ENCODE measurements around the gene ZNF648.
"Not testable (repeated sequence)": the region's sequence is repeated elsewhere in the genome, so short reads cannot be mapped to it uniquely, and the experiment has no call there.

The ZNF648 gene, protein sequence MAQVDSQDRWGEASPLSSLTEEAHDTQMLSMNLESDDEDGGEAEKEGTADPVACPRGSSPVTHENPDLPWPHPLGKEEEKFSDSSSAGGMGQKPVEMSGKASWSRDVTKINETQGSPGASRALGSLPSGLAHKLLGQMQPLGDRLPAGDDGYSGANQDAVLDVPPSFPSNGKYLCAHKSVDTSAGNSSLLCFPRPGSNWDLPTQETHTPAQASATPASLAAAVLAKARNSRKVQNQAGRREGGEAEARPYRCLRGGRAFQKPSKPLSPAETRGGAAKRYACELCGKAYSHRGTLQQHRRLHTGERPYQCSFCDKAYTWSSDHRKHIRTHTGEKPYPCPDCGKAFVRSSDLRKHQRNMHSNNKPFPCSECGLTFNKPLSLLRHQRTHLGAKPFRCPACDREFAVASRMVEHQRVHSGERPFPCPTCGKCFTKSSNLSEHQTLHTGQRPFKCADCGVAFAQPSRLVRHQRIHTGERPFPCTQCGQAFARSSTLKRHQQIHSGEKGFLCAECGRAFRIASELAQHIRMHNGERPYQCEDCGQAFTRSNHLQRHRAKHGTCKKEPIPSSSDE

GRCh38 chr1:182061594-182061993 is at the start of gene ZNF648:
Gene ZNF648, minus strand, starts transcription at chr1:182061712. Its CDS starts 3,702 bp downstream, at chr1:182058010.
- DNase-seq: no peak

DNA sequence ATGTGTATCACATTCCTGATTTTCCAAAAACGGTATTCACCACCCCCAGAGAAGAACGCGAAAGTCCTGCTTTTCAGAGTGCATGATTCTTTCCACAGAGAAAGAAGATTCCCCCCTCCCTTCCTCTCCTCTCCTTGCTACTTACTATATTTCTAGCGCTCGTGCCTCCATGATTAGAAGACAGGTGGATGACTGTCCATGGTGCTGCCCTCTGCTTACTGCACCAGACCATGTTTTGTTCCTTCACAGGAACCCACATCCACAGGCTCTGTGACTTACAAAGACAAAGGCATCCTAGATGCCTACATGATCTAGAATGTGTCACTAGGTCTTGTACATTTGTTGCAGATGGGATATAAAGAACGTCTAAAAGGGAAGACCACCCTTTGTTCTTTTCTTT is 49.1 kb upstream of the ZNF648 start:
- DNase-seq: no peak

GRCh38 chr1:182109771-182110170 is 48.3 kb upstream of the ZNF648 start:
- DNase-seq: no peak

- DNase-seq: no peak
Measured at GRCh38 chr1:182107209-182107608, 45.7 kb upstream of the ZNF648 start.

DNA sequence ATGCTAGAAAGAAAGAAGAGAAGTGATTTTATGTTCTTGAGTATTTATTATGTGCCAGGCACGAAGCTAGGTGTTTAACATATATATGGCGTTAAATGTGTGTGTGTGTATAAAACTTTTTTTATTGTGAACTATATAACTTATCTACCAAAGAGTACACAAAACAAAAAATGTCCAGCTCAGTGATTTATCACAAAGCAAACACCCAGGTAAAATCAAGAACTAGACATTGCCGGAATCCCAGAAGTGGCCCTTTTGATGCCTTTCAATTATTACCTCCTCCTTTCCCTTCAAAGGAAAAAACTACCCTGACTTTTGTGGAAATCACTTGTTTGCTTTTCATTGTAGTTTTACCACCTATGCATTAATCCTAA is 40.5 kb upstream of the ZNF648 start:
- DNase-seq: no peak

- DNase-seq: no peak
Measured at GRCh38 chr1:182101415-182102042, 40.0 kb upstream of the ZNF648 start.

DNA sequence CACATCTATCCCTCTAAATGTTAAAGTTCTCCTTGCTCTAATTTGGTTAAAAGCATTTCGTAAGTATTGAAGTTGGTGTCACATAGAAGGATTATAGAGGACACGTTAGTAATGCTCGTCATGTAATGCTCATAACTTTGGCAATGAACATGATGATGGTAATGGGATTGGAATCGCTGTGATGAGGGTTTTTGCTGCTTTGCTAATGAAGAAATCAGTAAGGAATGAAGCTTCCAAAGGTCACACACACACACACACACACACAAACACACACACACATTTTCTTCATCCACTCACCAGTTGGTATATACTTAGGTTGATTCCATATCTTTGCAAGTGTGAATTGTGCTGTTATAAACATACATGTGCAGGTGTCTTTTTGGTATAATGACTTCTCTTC is 36.8 kb upstream of the ZNF648 start:
- DNase-seq: no peak

DNA sequence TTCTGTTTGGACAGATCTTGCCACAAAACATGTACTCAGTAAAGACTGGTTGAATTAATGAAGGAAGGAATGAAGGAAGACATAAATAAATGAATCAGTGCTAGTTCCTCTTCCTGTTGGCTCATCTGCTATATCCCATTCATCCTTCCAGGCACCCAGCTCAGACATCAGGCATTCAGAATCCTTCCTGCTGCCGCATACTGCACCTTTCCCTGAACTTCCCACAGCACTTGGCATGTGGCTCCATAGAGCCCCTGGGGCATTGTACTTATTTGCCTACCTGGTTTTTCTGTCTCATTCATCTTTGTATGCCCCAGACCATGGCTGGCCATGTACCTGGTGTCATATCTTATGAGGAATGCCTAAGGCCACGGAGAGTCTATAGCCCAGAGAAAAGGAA is 34.4 kb upstream of the ZNF648 start:
- no peak for DNase-seq

DNA sequence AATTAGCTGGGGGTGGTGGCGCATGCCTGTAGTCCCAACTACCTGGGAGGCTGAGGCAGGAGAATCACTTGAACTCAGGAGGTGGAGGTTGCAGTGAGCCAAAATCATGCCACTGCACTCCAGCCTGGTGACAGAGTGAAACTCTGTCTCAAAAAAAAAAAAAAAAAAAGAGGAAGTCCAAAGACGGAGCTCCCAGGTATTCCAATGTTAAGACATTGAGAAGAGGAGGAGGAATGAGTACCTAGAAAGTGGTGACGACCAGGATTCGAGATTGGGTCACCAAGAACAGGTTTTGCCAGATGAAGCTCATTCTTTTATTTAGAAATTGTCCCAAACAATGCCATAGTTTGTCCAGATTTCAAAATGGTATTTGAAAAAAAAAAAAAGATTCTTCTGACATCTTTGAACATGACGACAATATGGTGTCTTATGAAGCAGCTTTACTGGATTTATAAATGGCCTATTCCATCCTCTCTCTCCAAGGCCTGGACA is 33.0 kb upstream of the ZNF648 start:
- not testable (repeated sequence) for DNase-seq

DNA sequence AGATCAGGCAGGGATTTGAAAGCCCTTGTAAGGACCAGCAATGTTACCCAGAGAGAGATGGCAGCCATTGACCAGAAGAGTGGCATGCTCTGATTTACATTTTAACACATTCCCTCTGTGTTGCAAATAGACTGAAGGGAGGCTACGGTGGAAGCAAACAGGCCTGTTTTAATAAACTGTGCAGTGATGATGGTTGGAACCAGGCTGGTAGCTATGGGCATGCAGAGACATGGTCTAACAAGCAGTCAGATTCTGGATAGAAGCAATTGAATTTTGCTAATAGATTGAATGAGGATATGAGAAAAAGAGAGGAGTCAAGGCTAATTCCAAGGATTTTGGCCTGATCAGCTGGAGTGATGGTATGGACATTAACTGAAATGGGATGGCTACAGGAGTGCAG is 32.3 kb upstream of the ZNF648 start:
- no peak for DNase-seq

DNA sequence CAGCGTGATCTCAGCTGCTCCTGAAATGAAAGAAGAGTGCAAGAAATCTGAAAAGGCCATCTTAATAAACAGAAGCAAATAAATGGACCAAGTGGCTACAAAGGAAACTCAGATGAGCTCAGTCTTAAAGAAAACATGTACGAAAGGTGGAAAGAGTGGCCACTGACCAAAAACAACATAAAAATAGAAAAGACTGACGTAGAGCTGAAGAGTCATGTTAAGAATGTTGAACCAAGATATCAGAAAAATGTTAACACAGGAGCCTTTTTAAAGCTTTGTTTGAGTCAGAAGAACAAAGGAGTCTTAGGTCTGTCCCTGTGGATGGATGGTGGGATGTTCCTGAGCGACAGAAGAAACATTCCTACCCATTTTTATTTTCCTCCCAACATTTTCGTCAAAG is 30.8 kb upstream of the ZNF648 start:
- DNase-seq: no peak

DNA sequence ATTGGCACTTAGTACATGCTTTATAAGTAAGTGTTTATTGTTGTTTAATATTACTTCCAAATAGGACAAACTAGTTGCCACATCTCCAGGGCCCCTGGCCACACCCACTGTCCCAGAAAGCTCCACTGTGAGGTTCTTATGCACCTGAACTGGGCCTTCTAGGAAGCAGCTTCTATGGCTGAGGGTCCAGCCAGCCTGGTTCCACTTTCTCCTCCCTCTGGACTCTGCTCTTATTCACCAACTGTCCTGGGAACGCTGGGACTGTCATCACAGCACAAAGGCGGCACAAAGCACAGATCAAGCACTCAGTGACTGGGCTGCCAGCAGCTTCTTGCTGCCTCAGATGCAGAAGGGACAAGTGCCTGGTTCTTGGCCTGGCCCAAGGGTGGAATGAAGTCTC is 29.6 kb upstream of the ZNF648 start:
- DNase-seq: no peak

GRCh38 chr1:182087719-182088350 is 26.3 kb upstream of the ZNF648 start:
- DNase-seq: no peak

- no peak for DNase-seq
Measured at GRCh38 chr1:182087304-182087703, 25.8 kb upstream of the ZNF648 start.

DNA sequence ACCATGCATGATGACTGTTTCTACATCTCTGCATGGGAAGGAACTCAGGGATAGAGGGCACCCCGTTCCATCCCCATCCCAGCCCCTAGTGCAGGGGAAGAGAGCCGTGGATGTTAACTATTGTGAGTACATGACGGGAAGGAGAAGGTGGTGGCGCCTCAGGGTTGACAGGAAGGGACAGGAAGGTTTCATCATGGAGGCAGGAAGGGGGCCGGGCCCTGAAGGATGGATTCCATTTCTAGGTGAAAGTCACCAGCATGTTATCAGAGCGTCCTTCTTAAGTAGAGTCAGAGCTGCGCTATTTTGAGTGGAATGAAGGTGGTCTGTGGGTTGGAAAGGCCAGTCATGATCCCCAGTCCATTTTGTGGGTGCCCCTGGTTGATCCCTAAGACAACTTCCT is 25.1 kb upstream of the ZNF648 start:
- no peak for DNase-seq

DNA sequence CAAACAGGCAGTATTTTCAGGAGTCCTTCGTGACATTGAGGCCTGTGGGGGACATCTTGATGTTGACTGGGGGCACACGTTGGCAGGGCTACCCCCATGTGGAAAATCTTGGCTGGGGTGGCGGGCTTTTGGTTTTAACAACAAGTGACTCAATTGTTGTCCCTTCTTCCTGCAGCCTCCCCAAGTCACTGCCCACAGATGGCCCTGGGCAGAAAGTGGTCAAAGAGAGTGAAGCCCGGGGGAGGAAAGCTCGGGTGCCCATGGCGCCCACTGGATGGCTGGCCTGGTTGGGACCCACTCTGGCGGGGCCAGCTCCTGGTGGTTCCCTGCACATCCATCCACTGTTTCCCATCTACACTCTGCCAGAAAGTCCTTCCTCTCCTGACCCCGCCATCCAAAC is 24.6 kb upstream of the ZNF648 start:
- no peak for DNase-seq

DNA sequence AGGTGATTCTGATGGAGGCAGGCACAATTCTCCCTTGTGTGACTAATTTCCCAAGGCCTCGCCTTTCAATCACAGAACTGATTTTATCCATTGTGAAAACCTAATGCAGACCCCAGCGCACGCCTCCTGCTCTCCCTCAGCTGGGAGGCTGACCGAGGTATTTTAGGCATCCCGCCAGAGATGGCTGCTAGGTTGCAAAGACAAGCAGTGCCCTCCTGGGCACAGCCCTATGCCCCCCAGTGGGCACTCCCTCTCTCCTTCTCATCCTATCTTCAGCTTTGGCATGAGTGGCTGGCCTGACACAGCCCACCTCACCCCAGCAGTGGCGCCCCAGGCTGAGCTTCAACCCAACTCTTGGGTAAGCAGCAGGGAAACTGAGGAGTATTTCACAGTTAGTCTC is 24.2 kb upstream of the ZNF648 start:
- DNase-seq: no peak

DNA sequence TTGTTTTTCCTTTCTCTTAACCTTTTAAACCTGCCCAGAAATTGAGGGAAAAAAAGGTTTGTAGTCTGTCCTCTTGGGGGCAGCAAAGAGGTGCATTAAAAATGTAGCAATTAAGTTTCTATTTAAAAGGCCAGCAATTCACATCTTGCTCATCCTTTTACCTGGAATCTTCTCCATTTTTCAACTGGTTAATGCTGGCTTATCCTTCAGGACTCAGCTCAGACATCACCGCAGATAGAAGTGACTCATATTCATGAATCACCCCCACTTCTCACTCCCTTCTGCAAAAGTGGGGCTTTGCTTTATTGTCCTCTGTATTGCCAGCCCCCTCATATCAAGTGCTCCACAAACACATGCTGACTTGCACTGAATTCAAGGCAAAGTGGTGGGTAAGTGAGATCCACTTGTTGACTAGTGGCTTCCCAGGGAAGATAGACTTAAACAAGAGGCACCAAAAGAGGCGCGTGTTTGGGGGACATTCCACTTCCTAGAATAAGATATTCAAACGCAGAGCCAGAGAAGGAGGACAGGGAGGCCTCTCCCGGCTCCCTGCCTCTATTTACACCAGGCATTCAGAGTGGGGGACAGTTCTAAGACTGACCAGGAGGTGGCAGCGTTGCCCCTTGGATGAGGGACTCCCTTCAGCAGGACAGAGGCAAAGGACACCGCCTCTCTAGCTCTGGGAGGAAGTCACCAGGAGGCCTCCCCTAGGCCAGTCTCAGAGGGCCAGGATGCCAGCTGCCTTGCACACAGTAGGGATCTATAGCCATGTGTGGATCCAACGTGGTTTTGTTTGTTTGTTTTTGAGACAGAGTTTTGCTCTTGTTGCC is 23.2 kb upstream of the ZNF648 start:
- peak; percentile 79 for DNase-seq

- no peak for DNase-seq
Measured at GRCh38 chr1:182083851-182084486, 22.5 kb upstream of the ZNF648 start.

- DNase-seq: peak; percentile 28
Measured at GRCh38 chr1:182080955-182081582, 19.6 kb upstream of the ZNF648 start.

DNA sequence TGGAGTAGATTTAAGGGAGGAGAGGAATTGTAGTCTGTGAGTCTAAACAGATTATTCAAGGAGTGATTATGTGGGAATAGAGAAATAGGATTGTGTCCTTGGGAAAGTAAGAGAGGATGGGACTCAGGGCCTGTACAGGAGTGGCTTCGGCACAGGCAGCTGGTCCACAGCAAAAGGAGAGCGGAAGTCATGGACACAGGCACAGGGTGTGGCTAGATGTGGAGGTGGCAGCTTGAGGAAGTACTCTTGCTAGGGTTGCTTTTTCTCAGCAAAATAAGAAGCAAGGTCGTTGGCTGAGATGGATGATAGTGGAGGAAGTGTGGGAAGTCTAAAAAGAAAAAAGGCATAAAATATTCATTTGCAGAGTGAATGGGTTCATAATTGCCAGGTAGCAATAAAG is 18.5 kb upstream of the ZNF648 start:
- no peak for DNase-seq

DNA sequence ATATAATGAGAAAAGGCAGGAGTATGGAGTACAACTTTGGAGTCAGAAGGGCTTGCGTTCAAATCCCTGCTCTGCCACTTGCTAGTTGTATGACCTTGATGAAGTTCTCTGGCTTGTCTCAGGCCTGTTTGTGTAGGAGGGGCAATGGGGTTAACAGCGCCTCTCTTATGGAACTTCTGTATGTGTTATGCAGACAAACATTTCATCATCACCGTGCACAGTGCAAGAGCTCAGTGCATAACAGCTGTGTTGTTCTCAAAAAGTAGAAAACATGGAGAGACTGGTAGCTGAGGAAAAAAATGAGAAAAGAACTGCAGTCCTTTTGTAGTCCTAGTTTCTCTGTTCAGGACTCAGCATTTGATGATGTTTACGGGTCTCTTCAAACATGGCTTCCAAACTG is 10.4 kb upstream of the ZNF648 start:
- DNase-seq: no peak

All from stimulated activated CD4-positive, alpha-beta T cell treated with anti-CD3 and anti-CD28 coated beads, Interleukin-4, amount 100 ng/mL, for 24 hours (primary cell).